GM12801 (cell line): ENCODE measurements around the gene FAM221B.

Source experiments
- TF ChIP-seq, protein P1 (sequence below): IDR thresholded peaks from one replicate; pipeline ENCODE4 v1.5.1; 2011; ENCODE audit warnings: control low read depth; ENCODE audit not compliant: insufficient read length; ENCODE audit errors: extremely low read depth

Gene FAM221B

DNA sequence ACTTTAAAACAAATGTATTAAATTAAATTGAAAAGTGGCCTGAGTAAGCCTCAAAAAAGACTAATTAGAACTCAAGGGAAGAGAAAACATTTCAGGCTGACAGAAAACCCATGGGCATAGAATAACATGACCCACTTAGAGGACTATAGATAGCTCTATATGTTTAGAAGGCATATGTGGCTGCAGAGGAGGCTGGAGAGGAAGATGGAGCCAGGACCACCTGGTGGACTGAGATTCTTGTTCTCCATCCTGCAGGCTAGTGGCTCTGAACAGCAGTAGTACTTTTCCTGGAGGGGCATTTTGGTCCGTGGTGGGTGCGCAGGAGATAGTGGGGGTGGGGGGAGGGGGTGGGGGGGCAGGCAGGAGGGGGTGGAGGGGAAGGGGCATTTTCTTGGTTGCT is 47.5 kb downstream of the FAM221B start:
- TF ChIP-seq, protein P1, sequence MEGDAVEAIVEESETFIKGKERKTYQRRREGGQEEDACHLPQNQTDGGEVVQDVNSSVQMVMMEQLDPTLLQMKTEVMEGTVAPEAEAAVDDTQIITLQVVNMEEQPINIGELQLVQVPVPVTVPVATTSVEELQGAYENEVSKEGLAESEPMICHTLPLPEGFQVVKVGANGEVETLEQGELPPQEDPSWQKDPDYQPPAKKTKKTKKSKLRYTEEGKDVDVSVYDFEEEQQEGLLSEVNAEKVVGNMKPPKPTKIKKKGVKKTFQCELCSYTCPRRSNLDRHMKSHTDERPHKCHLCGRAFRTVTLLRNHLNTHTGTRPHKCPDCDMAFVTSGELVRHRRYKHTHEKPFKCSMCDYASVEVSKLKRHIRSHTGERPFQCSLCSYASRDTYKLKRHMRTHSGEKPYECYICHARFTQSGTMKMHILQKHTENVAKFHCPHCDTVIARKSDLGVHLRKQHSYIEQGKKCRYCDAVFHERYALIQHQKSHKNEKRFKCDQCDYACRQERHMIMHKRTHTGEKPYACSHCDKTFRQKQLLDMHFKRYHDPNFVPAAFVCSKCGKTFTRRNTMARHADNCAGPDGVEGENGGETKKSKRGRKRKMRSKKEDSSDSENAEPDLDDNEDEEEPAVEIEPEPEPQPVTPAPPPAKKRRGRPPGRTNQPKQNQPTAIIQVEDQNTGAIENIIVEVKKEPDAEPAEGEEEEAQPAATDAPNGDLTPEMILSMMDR, result no peak

DNA sequence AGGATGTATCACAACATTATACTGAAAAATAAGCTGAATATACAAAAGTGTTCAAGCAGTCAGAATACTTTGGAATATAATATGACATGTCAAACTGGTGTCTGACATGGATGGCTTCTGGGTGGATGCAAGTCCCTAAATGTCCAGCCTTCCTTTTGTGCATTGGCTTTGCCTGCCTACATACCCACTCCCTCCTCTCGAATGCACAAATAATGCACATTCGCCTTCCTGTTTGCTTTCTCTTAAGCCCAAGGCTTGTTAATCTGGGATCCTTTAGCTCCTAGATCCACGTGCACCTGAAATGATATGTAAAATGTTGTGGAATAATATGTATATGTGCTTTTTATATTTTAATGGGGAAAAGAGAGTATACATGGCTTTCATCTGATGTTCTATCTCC is 50.0 kb downstream of the FAM221B start:
- TF ChIP-seq, protein P1, result no peak

DNA sequence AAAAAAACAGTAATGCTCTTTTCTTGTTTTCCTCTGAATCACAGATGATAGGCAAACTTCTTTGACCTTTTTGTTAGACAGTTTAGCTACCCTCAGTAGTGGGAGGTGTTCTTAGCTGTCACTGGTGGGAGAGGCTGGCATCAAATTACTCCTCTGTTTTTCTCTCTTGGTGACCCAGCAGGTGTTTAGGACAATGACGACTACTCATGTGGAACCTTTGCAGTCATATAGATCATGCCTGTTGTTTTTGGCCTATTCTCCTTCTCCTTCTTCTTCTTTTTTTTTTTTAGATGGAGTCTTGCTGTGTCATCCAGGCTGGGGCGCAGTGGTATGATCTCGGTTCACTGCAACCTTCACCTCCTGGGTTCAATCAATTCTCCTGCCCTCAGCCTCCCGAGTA is 52.5 kb downstream of the FAM221B start:
- TF ChIP-seq, protein P1, result no peak

DNA sequence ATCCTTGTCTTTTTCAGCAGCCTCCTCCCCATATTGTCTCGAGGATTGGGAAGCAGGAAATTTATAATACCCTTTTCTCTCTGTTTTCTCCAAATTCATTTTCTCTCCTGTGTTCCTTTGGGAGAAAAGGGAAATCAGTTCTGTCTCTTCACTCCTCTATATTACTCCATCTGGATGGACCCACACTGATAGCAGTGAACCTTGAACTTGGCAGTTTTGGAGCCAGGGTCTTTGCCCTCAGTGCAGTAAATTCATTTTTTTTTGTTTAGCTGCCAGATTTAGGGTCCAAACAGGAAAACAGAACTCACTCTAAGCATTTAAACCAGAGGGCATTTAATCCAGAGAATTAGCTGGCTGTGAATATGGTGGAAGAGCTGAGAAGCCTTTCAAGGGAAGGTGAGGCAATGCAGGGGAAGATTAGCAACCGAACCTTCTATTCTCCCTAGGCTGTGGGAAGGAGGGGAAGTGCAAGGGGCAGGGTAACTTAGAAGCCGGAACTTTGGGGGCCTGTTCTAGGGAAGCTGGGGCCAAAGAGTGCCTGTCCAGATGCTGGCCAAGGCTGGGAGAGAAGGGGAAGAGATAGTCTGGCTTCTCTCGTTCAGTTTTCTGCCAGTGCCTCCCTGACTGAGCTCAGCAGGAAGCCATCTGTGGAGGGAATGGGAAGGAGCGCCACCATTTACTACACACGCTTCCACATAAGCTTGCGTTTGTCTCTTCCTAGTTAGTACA is 53.5 kb downstream of the FAM221B start:
- TF ChIP-seq, protein P1, result no peak

DNA sequence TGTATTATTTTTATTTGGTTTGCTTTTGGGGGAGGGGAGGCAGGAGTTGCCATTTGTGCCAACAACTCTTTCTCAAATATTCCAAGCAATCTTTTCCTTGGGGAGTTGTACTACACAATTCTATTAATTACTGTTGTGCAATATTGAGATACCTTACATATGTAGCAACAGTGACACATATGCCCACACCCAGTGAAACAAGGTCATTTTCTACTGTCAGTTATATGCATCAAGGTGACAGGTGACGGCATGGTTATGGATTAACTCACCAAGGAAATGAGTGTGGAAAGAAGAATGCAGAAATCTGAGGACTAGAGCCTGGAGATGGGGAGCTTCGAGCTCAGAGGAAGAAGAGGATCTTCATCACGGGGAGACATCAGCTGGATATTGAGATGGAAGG is 56.6 kb downstream of the FAM221B start:
- TF ChIP-seq, protein P1, result no peak

DNA sequence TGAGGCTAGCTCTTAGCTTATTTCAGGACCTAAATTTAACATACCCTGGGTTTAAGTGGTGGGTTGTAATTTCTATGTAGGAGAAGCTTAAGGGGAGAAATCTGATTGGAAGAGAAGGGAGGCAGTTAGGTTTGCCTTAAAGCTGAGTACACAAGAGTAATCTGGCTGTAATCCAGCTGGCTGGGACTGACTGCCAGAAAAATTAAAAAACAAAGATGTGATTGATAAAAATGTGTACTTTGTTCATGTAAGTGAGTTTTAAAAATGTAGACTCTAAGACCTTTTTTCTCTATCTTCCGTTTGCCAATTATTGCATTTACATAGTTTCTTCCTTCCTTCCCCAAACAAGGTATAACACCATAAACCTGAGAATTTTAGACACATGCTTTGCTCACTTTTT is 57.0 kb downstream of the FAM221B start:
- TF ChIP-seq, protein P1, result no peak

DNA sequence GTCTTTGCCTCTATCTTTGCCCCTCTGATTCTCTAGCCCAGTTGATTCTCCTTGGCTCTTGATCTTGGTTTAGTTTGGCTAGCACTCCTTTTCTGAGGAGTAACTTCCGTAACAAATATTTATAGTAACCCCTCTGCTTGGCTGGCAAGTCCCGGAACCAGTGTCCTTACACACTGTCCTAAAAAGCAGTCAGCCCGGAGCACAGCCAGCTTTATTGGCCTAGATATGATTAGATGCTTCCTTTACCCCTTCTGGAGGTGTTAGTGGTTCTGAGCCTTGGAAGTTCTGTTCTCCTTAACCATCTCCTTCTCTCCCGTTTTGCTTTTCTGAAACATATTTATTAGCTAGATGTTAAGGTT is 57.5 kb downstream of the FAM221B start:
- TF ChIP-seq, protein P1, result no peak
